ENCODE measurements around the gene ACVRL1.

ACVRL1 gene

GRCh38 chr12:51904951-51905470, 2.3 kb upstream of the ACVRL1 start:
- Histone ChIP-seq H3K36me3 (ENCODE audit: insufficient read depth, low read length) (no peaks in the 10 kb centered on the region), H3K4me3 (ENCODE audit: low read depth, low read length, poor library complexity, severe bottlenecking) (no peak overlapping the region), H3K4me2 (ENCODE audit: low read length) (no peak overlapping the region), H4K20me1 (ENCODE audit: insufficient read depth, low read length) (no peaks in the 10 kb centered on the region), H3K27ac (ENCODE audit: low read depth, low read length, poor library complexity, severe bottlenecking) (no peak overlapping the region), H3K9ac (ENCODE audit: low read length) (no peak overlapping the region), H3K79me2 (ENCODE audit: insufficient read depth, low read length) (no peaks in the 10 kb centered on the region), H3K9me2 (ENCODE audit: low read depth, low read length) (no peaks in the 10 kb centered on the region), H3K4me1 (ENCODE audit: insufficient read depth, low read length, severe bottlenecking) (no peaks in the 10 kb centered on the region), H2AFZ (ENCODE audit: low read length) (no peak overlapping the region), H3K9me3 (ENCODE audit: low read length) (no peaks in the 10 kb centered on the region), H3K27me3 (ENCODE audit: insufficient read depth, low read length) (peaks cover 4% of the 10 kb centered on the region; the same call in 1 of the 2 replicates), H3F3A (ENCODE audit: insufficient read depth, low read length) (no peaks in the 10 kb centered on the region)
- TF ChIP-seq CTCF (IDR thresholded peaks at IDR 0.05; ENCODE audit: low read length), result no peak
- TF ChIP-seq EZH2 (IDR thresholded peaks at IDR 0.05; ENCODE audit: borderline replicate concordance, low read length), result no peak

GRCh38 chr12:51905471-51906429, 1.6 kb upstream of the ACVRL1 start:
- Histone ChIP-seq H3K9me3 (ENCODE audit: low read length) (no peaks in the 10 kb centered on the region), H2AFZ (ENCODE audit: low read length) (no peak overlapping the region), H3K27me3 (ENCODE audit: insufficient read depth, low read length) (peaks cover 4% of the 10 kb centered on the region; the same call in 1 of the 2 replicates), H3K4me3 (ENCODE audit: low read depth, low read length, poor library complexity, severe bottlenecking) (no peak overlapping the region), H3K27ac (ENCODE audit: low read depth, low read length, poor library complexity, severe bottlenecking) (no peak overlapping the region), H3K79me2 (ENCODE audit: insufficient read depth, low read length) (no peaks in the 10 kb centered on the region), H4K20me1 (ENCODE audit: insufficient read depth, low read length) (no peaks in the 10 kb centered on the region), H3K4me2 (ENCODE audit: low read length) (no peak overlapping the region), H3F3A (ENCODE audit: insufficient read depth, low read length) (no peaks in the 10 kb centered on the region), H3K9me2 (ENCODE audit: low read depth, low read length) (no peaks in the 10 kb centered on the region), H3K36me3 (ENCODE audit: insufficient read depth, low read length) (no peaks in the 10 kb centered on the region), H3K9ac (ENCODE audit: low read length) (no peak overlapping the region), H3K4me1 (ENCODE audit: insufficient read depth, low read length, severe bottlenecking) (no peaks in the 10 kb centered on the region)
- no peak for TF ChIP-seq EZH2 (IDR thresholded peaks at IDR 0.05; ENCODE audit: borderline replicate concordance, low read length)
- no peak for TF ChIP-seq CTCF (IDR thresholded peaks at IDR 0.05; ENCODE audit: low read length)

- no peak overlapping the region for H2AFZ ChIP-seq (ENCODE audit: low read length)
- H3K27ac ChIP-seq (ENCODE audit: low read depth, low read length, poor library complexity, severe bottlenecking), result no peak overlapping the region
- H3K27me3 ChIP-seq (ENCODE audit: insufficient read depth, low read length), result peaks cover 4% of the 10 kb centered on the region; the same call in 1 of the 2 replicates
These were observed 748 bp upstream of the ACVRL1 start for GRCh38 chr12:51906430-51907082.

More at GRCh38 chr12:51906430-51907082, 748 bp upstream of the ACVRL1 start:
- TF ChIP-seq CTCF (IDR thresholded peaks at IDR 0.05; ENCODE audit: low read length), result no peak
- no peak for TF ChIP-seq EZH2 (IDR thresholded peaks at IDR 0.05; ENCODE audit: borderline replicate concordance, low read length)
- Histone ChIP-seq H3K36me3 (ENCODE audit: insufficient read depth, low read length) (no peaks in the 10 kb centered on the region), H3K4me2 (ENCODE audit: low read length) (no peak overlapping the region), H3K4me3 (ENCODE audit: low read depth, low read length, poor library complexity, severe bottlenecking) (no peak overlapping the region), H3K9me3 (ENCODE audit: low read length) (no peaks in the 10 kb centered on the region), H3K4me1 (ENCODE audit: insufficient read depth, low read length, severe bottlenecking) (no peaks in the 10 kb centered on the region), H3F3A (ENCODE audit: insufficient read depth, low read length) (no peaks in the 10 kb centered on the region), H3K9ac (ENCODE audit: low read length) (no peak overlapping the region), H3K79me2 (ENCODE audit: insufficient read depth, low read length) (no peaks in the 10 kb centered on the region), H4K20me1 (ENCODE audit: insufficient read depth, low read length) (no peaks in the 10 kb centered on the region), H3K9me2 (ENCODE audit: low read depth, low read length) (no peaks in the 10 kb centered on the region)

Measured in OCI-LY1 (cell line).